ENCODE measurements around the gene MLLT3. TPM values are rescaled to one million over a fixed set of nuclear protein-coding genes. Genes with fewer than 3 reads are reported as not detected.

Gene MLLT3
- total and polyA plus RNA-seq, 2 of the 8 experiments (the other 6 are each of a cell fraction or from before 2014, with no cell fraction given) = 5.9 to 9.6 TPM

- no peak for TF ChIP-seq MAFK (IDR thresholded peaks at IDR 0.05; ENCODE audit: low read depth, low read length)
- no peak for TF ChIP-seq RNF2 (IDR thresholded peaks at IDR 0.05; ENCODE audit: borderline replicate concordance, low read depth, low read length, missing control alignments, poor library complexity, severe bottlenecking)
- no peak for TF ChIP-seq TBP (IDR thresholded peaks at IDR 0.05; ENCODE audit: low read depth, low read length)
- TF ChIP-seq USF2 (IDR thresholded peaks at IDR 0.05; ENCODE audit: low read length) = no peak
- TF ChIP-seq CREB1 (IDR thresholded peaks at IDR 0.05) = no peak
- no peak for TF ChIP-seq YY1 (IDR thresholded peaks at IDR 0.05; ENCODE audit: low read depth, low read length)
- no peak for TF ChIP-seq SIX5 (IDR thresholded peaks at IDR 0.05; ENCODE audit: low read depth, low read length)
- no peak for TF ChIP-seq SP1 (IDR thresholded peaks at IDR 0.05; ENCODE audit: low read depth, low read length)
- no peak for TF ChIP-seq RAD21 (IDR thresholded peaks at IDR 0.05 in 1 of 2, conservative IDR thresholded peaks at IDR 0.05 in 1 of 2; ENCODE audit: low read depth in 2 of 2, low read length in 2 of 2)
- TF ChIP-seq CHD1 (IDR thresholded peaks at IDR 0.05; ENCODE audit: low read depth, low read length) = no peak
- no peak for TF ChIP-seq EP300 (IDR thresholded peaks at IDR 0.05; ENCODE audit: borderline replicate concordance in 1 of 2, low read depth in 2 of 2, low read length in 2 of 2)
- no peak for TF ChIP-seq E2F6 (IDR thresholded peaks at IDR 0.05)
- TF ChIP-seq FOSL1 (IDR thresholded peaks at IDR 0.05; ENCODE audit: insufficient read depth, low read depth, low read length) = no peak
These were observed 246.3 kb downstream of the MLLT3 start (continued) for GRCh38 chr9:20376042-20376441.

Measured in H1 (cell line).